HG02642 (cell line): ENCODE data around the gene S100A1.
"Not testable (repeated sequence)": the region's sequence is repeated elsewhere in the genome, so short reads cannot be mapped to it uniquely, and the experiment has no call there.

Experiments
- ATAC-seq: cut with Tn5 transposase; IDR thresholded peaks from one replicate; pipeline ENCODE4 v1.9.1; 2021; ENCODE audit warnings: mild to moderate bottlenecking; ENCODE audit not compliant: unreplicated experiment, poor library complexity

The S100A1 gene

DNA sequence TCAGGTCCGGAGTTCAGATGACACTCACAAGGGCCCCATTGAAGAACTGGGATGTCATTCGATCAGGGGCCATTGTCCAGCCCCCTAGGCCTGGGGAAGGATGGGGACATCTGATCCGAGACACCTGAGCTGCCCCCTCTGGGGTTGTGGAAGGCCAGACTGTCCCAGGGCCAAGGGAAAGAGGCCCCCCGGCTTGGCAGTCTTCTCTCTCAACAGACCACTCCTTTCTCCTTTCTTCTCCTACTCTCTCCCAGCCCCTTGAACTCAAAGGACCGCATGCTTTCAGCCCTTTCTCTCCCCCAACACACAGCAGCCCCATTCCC is 1.1 kb downstream of the S100A1 start:
- no peak for ATAC-seq

DNA sequence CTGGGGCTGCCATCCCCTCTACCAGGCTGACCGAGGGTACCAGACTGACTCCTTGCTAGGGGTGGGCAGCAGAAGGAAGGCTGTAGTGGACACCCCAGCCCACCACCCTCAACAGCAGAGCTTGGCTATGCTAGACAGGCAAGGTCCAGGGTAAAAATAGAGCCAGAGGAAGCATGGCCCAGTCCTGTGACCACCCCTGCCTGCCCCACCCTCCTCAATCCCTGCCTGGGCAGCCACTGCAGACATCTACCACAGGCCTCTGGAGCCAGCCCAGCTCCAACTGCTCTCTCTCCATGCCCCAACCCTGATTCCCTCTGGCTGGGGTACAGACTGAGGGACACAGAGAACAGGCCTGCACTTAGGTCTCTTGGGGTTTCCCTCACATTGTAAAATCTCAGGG is 1.7 kb downstream of the S100A1 start:
- ATAC-seq, result no peak

DNA sequence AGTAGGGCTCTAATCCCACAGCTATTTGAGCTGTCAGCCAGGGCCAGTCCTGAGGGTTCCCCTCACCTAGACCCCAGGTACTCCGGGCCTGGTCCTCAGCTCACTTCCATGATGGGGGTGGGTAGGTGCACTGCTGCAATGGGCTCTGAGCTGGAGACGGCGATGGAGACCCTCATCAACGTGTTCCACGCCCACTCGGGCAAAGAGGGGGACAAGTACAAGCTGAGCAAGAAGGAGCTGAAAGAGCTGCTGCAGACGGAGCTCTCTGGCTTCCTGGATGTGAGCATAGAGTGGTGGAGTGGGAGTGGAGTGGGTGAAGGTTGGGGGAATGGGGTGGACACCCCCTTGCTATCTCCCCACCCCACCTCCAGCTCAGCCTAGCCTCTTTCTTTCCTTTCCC is 2.1 kb downstream of the S100A1 start:
- ATAC-seq, result no peak

DNA sequence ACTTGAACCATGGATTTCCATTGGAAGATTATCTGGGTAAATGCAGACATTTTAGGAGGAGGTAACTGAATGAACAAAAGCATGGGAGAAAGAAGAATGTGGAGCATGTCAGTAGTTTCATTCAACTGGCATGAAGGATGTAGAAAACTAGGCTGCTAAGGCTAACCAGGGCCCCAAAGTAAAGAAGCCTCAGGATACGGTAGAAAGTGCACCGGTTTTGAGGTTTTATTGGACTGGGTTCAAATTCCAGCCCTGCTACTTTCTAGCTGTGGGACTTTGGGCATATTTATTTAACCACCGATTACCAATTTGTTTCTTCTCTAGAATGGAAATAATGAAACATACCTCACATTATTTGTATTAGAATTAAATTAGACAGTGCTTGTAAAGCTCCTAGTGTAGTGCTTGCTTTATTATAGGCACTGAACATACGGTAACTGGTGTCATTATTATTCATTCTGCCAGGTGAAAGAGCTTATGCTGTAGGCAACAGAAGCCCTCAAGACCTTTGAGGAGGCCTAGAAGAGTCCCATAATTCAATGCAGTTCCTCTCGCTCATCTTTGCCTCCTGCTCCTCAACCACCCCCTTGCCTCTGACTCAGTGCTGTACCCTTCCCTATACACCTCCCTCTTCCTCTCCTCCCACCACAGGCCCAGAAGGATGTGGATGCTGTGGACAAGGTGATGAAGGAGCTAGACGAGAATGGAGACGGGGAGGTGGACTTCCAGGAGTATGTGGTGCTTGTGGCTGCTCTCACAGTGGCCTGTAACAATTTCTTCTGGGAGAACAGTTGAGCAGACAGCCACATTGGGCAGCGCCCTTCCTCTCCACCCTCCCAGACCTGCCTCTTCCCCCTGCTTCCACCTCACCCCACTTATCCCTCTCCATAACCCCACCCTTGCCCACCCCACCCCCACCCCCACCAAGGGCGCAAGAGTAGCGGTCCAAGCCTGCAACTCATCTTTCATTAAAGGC is 3.1 kb downstream of the S100A1 start:
- ATAC-seq, result no peak

DNA sequence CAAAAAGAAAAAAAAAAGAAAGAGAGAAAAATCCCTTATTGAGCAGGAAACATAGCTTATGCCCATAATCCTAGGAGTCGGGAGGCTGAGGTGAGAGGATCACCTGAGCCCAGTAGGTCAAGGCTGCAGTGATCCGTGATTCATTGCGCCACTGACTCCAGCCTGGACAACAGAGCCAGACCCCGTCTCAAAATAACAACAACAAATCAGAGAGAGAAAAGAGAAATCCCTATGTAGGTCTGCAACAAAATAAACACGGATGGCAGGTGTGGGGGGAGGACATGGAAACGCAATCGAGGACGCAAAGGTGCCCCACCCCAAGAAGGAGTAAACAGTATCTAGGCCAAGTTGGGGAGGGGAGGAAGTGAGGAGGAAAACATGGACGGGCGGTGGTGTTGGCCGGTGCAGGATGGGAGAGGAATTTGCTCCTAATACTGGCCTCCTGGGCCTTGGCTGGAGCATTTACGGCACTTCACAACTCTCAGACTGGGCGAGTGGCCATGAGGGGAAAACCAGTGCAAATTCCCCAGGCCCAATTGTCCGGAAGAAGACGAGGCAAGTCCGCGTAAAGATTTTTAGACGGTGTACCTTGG is 5.0 kb downstream of the S100A1 start:
- no peak for ATAC-seq

DNA sequence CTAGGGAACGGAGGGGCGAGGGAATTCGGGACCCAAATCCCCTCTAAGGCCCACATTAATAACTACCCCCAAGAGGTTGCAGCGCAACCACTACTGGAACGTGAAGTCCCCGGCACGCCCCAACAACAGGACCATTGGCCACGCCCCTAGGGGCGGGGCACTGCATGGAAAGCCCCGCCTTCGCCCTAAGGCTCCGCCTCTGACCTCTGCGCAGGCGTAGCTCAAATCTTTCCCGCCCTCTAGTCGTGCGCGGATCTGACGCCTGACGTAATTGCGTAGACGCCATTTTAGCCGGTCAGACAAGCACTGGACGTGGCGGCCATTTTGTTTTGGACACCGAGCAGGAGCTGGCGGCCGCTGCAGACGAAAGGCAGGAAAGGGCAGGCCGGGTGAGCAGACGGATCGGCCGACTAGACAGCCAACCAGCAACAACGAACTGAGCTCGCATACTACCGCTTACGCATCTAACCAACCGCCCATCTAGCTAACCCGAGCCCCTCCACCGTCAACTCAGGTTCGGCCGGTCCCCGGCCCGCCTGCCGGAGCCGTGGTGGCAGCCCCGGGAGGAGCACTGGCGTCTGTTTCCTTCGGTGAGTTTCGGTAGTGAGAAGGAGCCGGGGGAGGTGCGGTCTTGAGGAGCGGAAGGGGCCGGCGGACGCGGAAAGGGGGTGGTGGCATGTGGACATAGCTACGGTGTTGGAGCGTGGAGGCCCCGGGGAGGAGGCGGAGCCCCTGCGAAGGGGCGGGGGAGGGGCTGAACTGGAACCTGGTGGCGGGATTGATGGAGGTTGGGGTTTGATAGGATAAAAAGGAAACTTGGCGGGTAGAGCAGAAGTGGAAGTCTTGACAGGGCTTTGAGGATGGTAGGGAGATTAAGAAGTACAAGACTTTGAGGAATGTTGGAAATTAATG is 5.8 kb downstream of the S100A1 start, which contains the start of gene CHTOP:
Gene CHTOP, plus strand, starts transcription at position 313 of the 912 bp plus-strand sequence. CDS start 2,523 bp downstream, outside the sequence.
- ATAC-seq, result peak; percentile 87

DNA sequence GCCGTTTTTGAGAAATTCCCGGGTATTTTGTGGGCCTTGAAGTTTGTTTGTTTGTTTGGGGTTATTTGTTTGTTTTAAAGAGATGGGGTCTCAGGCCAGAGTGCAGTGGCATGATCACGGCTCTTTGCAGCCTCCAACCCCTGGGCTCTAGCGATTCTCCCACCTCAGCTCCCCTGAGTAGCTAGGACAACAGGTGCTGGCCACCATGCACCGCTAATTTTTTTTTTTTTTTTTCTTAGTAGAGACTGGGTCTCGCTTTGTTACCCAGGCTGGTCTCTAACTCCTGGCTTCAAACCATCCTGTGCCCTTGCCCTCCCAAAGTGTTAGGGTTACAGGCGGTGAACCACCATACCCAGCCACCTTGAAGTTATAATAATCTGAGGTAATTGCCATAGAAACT is 7.6 kb downstream of the S100A1 start:
- ATAC-seq, result no peak

DNA sequence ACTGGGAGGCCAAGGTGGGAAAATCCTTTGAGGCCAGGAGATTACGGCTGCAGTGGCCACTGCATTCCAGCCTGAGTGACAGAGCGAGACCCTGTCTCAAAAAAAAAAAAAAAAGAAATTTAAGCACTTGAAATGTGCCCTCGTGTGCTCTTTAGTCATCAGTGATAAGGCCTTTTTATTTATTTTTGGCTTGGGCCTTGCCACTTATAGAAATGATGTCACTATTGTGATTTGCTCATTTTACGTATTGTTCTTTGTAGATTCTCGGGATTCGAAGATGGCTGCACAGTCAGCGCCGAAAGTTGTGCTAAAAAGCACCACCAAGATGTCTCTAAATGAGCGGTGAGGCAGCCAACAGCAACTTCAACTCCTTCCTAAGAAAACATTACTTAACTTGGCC is 8.1 kb downstream of the S100A1 start:
- no peak for ATAC-seq

DNA sequence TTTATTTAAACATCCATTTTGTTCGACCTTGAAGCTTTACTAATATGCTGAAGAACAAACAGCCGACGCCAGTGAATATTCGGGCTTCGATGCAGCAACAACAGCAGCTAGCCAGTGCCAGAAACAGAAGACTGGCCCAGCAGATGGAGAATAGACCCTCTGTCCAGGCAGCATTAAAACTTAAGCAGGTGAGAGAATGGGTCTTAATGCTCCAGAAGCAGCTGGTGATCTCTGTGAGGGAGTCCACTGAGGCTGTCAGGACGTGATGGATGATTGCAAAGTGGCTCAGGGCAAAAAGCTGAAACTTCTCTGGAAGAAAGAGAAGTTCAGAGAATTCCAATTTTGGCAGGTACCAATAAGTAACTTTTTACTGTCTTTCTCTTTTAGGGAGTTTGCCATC is 10.0 kb downstream of the S100A1 start:
- no peak for ATAC-seq

DNA sequence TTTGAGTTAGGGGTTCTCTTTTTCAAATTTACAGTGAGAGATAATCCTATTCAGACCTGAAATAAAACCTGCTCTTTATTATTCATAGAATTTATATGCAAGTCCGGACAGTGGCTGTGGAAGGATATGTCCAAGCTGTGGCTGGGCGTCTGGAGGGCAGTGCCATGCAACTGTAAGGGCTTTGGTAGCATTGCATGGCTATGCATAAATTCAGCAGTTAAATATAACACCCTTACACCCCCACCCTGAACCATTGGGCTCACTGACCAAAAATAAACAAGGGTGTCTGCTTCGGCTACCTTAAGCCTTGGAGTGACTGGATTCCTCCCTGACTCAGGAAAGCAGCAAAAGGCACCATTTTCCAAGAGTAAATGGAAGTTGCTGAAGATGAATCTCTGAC is 11.0 kb downstream of the S100A1 start:
- ATAC-seq, result no peak

DNA sequence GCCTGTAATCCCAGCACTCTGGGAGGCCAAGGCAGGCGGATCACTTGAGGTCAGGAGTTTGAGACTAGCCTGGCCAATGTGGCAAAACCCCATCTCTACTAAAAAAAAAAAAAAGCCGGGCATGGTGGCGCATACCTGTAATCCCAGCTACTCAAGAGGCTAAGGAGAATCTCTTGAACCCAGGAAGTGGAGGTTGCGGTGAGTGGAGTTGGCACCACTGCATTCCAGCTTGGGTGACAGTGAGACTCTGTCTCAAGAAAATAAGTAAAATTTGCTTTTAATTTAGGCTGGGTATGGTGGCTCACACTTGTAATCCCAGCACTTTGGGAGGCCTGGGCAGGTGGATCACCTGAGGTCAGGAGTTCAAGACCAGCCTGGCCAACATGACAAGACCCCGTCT is 12.0 kb downstream of the S100A1 start:
- ATAC-seq, result not testable (repeated sequence)

DNA sequence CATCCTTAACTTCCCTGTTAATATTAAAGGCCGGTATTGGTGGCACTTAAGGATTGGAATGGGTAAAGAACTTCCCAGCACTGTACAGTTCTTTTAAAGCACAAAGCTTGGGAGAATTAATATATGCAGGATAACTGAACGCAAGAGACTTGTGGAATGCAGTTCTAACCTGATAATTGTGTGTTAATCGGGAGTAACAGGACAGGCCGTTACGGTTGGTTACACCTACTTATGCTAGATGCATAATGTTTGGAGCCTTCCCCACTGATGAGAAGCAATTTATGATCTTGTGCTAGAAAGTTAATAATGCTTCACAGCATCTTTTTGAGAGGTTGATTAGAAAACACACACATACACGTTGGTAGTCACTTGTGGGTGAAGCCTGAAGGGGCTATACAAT is 12.6 kb downstream of the S100A1 start:
- no peak for ATAC-seq

DNA sequence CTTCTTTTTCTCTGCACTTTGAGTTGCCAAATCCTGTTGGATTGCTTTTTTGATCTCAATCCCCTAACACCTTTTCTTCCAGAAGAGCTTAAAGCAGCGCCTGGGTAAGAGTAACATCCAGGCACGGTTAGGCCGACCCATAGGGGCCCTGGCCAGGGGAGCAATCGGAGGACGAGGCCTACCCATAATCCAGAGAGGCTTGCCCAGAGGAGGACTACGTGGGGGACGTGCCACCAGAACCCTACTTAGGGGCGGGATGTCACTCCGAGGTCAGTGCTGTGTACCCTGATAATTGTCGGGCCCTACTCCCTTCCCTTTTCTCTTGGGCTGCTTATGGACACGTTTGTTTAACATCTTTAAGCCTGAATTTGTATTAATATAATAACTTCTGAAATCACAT is 13.9 kb downstream of the S100A1 start:
- ATAC-seq, result no peak

DNA sequence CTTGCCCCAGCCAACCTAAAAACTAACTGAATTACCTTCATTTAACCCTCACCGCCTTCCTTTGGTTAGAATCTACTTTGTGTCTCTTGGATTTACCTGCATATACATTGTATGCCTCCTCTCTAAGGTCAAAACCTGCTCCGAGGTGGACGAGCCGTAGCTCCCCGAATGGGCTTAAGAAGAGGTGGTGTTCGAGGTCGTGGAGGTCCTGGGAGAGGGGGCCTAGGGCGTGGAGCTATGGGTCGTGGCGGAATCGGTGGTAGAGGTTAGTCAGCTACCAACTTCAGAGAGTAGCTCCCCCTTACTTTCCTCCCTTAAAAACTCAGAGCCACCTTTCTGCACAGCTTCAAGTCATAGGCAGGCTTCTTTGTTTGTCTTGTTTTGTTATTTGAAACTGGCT is 14.9 kb downstream of the S100A1 start:
- no peak for ATAC-seq

DNA sequence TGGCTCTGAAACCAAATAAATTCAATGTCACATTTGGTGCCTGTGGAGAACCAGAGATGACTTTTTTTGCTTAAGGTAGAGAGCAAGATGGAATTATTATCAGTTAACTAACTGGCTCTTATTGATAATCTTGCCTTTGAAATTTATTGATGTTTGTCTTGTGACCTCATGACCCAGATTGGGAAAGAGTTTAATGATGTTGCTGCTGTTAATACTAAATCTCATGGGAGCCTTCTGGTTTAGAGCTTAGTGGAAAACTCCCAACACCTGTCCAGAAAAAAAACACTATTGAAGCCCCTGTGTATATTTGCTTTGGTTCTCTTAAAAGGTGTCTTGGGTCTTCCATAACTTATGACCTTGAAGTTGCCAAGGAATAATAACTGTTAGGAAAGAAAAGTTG is 15.6 kb downstream of the S100A1 start:
- no peak for ATAC-seq

DNA sequence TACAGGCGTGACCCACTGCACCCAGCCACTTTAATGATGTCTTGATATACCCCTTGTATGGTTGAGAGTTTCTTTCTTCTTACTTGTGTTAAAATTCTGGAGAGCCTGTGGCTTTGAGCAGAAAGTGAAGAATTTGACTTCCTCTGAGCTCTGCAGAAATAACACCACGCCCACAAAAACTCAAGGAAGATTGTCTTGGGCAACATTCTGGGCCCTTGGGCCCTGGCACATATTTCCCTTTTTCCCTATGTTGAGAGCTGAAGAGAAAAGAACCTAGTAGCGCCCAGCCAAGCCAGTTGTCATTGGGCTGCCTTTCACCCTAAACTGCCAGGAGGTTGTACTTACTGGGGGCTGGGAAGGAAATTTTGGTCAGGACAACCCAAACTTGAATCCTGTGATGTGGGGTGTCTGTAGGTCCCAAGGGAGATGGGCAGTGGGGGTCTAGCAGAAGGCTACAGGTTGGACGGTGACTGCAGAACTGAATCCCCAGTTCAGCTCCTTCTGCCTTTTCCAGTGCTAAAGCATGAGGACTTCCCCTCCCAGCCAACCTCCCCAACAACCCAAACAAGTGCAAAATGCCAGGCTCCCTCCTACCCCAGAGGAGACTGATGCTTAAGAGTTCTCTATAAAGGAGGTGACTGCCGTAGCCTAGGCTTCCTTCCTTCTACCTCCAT is 18.6 kb downstream of the S100A1 start:
- no peak for ATAC-seq

DNA sequence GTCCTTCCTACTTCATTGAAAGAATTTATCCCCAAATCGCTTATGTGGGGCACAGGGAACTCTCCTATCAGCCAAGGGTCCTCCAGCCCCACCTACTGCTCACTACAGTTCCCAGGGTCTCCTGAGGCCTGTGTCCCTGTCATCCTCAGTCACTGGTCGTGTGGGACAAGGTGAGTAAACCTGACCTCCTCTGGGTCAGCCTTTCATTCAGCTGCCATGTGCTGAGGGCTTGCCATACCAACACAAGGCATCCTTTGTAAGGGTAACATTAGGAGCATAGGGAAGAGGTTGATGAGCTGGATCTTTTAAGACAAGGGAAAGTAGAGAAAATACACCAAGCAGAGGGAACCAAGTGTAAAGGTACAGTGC is 19.1 kb downstream of the S100A1 start:
- no peak for ATAC-seq

DNA sequence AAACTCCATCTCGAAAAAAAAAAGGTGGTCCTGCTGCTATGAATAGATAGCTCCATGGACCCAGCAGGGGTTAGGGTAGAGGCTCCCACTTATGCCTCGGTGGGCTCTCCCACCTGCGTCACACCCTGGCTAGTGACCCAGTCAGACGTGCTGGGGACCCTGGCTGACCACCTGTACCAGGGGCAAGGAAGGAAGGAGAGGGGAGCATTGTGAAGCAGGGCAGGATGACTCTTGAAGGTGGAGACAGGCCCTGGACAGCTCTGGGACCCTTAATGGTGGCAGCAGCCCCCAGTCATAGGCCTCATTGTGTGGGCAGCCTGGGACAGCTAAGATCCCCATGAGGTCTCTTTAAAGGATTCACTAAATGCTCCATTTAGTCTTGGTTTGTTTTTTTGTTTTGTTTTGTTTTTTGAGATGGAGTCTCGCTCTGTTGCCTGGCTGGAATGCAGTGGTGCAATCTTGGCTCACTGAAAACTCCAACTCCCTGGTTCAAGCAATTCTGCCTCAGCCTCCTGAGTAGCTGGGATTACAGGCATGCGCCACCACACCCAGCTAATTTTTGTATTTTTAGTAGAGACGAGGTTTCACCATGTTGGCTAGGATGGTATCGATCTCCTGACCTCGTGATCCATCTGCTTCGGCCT is 19.9 kb downstream of the S100A1 start:
- no peak for ATAC-seq

DNA sequence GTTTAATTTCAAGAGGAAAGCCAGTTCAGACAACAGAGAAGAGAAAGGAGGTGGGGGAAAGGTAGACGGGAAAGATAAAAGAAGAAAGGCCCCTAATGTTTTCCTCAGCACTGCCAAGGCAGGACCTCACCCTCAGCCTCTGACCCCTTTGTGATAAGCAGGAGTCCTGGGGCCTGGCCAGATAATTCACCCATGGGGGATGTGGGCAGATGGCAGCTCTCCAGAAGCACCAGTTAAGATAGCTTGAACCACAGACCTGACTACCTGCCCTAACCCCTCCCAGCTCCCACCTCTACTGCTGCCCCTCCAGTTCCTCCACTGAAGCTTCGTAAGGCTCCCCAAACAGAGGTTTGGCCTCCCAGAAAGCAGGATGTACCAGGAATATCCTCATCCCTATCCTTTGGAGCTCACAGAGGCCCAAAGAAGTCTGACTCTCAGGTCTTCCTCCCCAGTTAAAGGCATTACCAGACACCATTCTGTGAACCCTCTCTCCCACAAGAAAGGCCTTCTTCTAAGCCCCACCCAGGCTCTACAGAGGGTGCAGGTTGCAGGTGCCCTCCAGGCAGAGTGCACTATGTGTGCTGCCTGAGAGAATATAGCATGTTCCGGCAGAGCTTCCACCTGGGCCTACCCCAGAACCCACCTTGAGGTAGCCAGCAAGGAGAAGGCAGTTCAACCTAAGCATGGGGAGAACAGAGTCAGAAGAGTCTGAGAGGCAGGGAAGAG is 21.1 kb downstream of the S100A1 start:
- no peak for ATAC-seq
